GM18868 (cell line): ENCODE results near the gene ARID1A.
"Not testable (repeated sequence)": the region's sequence is repeated elsewhere in the genome, so short reads cannot be mapped to it uniquely, and the experiment has no call there.

Experiments used
- ATAC-seq: cut with Tn5 transposase; IDR thresholded peaks from one replicate; pipeline ENCODE4 v1.9.1; 2021; ENCODE audit warnings: mild to moderate bottlenecking, moderate library complexity; ENCODE audit not compliant: unreplicated experiment

ARID1A gene

GRCh38 chr1:26697978-26698849, 2.4 kb downstream of the ARID1A start:
- no peak for ATAC-seq

- no peak for ATAC-seq
Measured at GRCh38 chr1:26700711-26701110, 4.9 kb downstream of the ARID1A start.

GRCh38 chr1:26701266-26701994, 5.6 kb downstream of the ARID1A start:
- no peak for ATAC-seq

GRCh38 chr1:26701995-26702679, 6.3 kb downstream of the ARID1A start:
- no peak for ATAC-seq

GRCh38 chr1:26702680-26703038, 6.8 kb downstream of the ARID1A start:
- no peak for ATAC-seq

GRCh38 chr1:26703478-26703877, 7.7 kb downstream of the ARID1A start:
- no peak for ATAC-seq

- no peak for ATAC-seq
Measured at GRCh38 chr1:26704629-26705028, 8.8 kb downstream of the ARID1A start.

- ATAC-seq: not testable (repeated sequence)
Measured at GRCh38 chr1:26705227-26705626, 9.4 kb downstream of the ARID1A start.

GRCh38 chr1:26705788-26706311, 10.0 kb downstream of the ARID1A start:
- ATAC-seq: no peak

GRCh38 chr1:26706315-26706714, 10.5 kb downstream of the ARID1A start:
- ATAC-seq: no peak

- no peak for ATAC-seq
Measured at GRCh38 chr1:26710811-26711210, 15.0 kb downstream of the ARID1A start.

- no peak for ATAC-seq
Measured at GRCh38 chr1:26711777-26712176, 16.0 kb downstream of the ARID1A start.

GRCh38 chr1:26717017-26717491, 21.2 kb downstream of the ARID1A start:
- no peak for ATAC-seq

GRCh38 chr1:26719205-26719604, 23.4 kb downstream of the ARID1A start:
- no peak for ATAC-seq

GRCh38 chr1:26721669-26722355, 26.0 kb downstream of the ARID1A start:
- ATAC-seq: no peak

GRCh38 chr1:26723013-26723991, 27.5 kb downstream of the ARID1A start:
- ATAC-seq: no peak

- ATAC-seq: no peak
Measured at GRCh38 chr1:26724118-26724517, 28.3 kb downstream of the ARID1A start.

GRCh38 chr1:26724926-26725325, 29.1 kb downstream of the ARID1A start:
- no peak for ATAC-seq

- not testable (repeated sequence) for ATAC-seq
Measured at GRCh38 chr1:26725904-26726303, 30.1 kb downstream of the ARID1A start.
